ENCODE results near the gene GALNT8. TPM values are rescaled to one million over a fixed set of nuclear protein-coding genes. Genes with fewer than 3 reads are reported as not detected.

The GALNT8 gene
- total RNA-seq, 1 experiment from 2014 or later: not detected

DNA sequence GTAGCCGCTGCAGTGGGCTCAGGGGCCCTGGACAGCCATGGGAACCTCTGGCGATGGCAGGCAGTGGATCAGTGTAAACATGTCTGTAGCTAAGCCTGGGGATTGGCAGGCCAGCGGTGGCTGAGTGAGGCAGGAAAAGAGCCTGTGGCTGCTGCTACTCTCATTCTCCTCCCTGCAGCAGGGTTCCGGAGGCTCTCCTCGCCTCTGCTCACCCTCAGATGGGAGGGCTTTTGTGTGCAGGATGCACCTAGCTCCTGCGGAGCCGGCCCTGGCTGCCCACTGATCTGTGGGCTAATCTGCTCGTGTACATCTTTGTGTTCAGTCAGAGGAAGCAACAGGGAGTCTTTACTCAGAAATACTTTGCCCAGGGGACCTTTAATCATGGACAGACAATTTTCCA is 59.5 kb downstream of the GALNT8 start:
- ATAC-seq (no peak), DNase-seq (ENCODE audit: low read depth, low spot score) (no peak)
- Histone ChIP-seq H3K36me3 (ENCODE audit: control insufficient read depth, insufficient read depth, low read length) (no peaks in the 10 kb centered on the region), H3K27me3 (ENCODE audit: control insufficient read depth, insufficient read depth, low read length) (peaks cover 4% of the 10 kb centered on the region; the same call in 1 of the 2 replicates), H3K9me3 (ENCODE audit: control insufficient read depth, insufficient read depth, low read depth, low read length) (0 out of 2 replicates have a peak, but pooled peaks cover 2% of the 10 kb centered on the region), H3K4me3 (ENCODE audit: low read depth in 2 of 2, low read length in 2 of 2) (no peak overlapping the region), H3K4me1 (ENCODE audit: control insufficient read depth, insufficient read depth, low read length) (no peaks in the 10 kb centered on the region), H3K27ac (ENCODE audit: low read length) (no peak overlapping the region)
- in situ Hi-C loops (cut with HindIII; ENCODE audit: low pct_unique_long_range_greater_than_20kb, low sequenced_read_pairs): no loop called here
- no TSS peak for BruUV-seq (replicated peaks)
- TF ChIP-seq, protein P1, sequence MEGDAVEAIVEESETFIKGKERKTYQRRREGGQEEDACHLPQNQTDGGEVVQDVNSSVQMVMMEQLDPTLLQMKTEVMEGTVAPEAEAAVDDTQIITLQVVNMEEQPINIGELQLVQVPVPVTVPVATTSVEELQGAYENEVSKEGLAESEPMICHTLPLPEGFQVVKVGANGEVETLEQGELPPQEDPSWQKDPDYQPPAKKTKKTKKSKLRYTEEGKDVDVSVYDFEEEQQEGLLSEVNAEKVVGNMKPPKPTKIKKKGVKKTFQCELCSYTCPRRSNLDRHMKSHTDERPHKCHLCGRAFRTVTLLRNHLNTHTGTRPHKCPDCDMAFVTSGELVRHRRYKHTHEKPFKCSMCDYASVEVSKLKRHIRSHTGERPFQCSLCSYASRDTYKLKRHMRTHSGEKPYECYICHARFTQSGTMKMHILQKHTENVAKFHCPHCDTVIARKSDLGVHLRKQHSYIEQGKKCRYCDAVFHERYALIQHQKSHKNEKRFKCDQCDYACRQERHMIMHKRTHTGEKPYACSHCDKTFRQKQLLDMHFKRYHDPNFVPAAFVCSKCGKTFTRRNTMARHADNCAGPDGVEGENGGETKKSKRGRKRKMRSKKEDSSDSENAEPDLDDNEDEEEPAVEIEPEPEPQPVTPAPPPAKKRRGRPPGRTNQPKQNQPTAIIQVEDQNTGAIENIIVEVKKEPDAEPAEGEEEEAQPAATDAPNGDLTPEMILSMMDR (IDR thresholded peaks at IDR 0.05): no peak
- intact Hi-C loops (cut with micrococcal nuclease; ENCODE audit: unreplicated experiment): no loop called here
- ChIA-PET POLR2A (no interaction called here), CTCF (no interaction called here)

DNA sequence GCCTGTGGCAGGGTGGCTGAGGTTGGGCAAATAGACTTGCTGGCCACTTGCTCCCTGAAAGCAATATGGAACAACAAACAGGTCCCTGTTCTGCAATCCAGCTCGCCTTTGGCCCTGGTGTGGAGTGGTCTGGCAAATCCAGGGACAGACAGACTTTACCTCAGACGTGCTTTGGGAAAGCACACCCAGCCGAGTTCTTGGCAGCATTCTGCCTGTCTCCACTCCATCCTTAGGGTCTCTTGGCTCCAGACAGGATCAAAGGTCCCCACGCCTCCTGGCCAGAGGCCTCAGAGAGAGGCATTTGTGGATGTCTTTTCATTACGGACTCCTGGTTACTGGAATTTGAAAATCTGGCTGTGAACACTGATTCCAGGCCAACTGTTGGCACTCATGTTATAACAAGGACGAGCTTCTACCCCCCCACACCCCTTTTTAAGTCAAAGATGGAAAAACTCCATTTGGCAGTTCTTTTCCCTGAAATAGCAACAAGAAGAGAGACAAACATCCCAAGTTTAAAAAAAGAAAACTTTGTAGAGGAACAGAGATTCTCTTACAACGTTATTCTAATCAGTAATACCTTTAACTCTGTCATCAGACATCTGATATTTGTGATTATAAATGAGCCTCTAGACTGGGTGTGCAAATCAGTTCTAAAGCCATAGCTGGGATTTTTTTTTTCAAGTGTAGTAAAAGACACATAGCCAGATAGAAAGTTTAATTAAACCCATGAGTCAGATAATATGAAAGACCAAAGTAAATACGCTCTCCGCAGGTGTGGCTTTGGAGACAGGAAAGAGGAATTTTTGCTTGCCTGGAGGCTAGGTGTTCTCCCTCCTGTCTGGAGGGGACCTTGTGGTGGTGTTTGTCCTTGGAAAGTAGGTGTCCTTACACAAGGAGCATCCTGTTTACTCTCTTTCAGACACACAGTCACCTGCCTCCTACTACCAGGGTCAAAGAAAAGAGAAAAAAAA is 60.7 kb downstream of the GALNT8 start:
- ATAC-seq (no peak), DNase-seq (ENCODE audit: low read depth, low spot score) (no peak)
- no TSS peak for BruUV-seq (replicated peaks)
- TF ChIP-seq TCF7L2 (IDR thresholded peaks at IDR 0.05; ENCODE audit: low read depth, low read length) (no peak), SIN3A (IDR thresholded peaks at IDR 0.05; ENCODE audit: borderline replicate concordance, insufficient read depth, low read depth, low read length) (no peak), POLR2AphosphoS5 (IDR thresholded peaks at IDR 0.05; ENCODE audit: low read depth, low read length) (no peak)
- TF ChIP-seq, protein P2, sequence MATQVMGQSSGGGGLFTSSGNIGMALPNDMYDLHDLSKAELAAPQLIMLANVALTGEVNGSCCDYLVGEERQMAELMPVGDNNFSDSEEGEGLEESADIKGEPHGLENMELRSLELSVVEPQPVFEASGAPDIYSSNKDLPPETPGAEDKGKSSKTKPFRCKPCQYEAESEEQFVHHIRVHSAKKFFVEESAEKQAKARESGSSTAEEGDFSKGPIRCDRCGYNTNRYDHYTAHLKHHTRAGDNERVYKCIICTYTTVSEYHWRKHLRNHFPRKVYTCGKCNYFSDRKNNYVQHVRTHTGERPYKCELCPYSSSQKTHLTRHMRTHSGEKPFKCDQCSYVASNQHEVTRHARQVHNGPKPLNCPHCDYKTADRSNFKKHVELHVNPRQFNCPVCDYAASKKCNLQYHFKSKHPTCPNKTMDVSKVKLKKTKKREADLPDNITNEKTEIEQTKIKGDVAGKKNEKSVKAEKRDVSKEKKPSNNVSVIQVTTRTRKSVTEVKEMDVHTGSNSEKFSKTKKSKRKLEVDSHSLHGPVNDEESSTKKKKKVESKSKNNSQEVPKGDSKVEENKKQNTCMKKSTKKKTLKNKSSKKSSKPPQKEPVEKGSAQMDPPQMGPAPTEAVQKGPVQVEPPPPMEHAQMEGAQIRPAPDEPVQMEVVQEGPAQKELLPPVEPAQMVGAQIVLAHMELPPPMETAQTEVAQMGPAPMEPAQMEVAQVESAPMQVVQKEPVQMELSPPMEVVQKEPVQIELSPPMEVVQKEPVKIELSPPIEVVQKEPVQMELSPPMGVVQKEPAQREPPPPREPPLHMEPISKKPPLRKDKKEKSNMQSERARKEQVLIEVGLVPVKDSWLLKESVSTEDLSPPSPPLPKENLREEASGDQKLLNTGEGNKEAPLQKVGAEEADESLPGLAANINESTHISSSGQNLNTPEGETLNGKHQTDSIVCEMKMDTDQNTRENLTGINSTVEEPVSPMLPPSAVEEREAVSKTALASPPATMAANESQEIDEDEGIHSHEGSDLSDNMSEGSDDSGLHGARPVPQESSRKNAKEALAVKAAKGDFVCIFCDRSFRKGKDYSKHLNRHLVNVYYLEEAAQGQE (IDR thresholded peaks at IDR 0.05; ENCODE audit: insufficient read depth in 1 of 2, low read depth in 2 of 2, low read length in 1 of 2): no peak
- TF ChIP-seq, protein P1 (IDR thresholded peaks at IDR 0.05): no peak
- H3K4me1 ChIP-seq (ENCODE audit: control insufficient read depth, insufficient read depth, low read length): no peaks in the 10 kb centered on the region
- H3K4me3 ChIP-seq (ENCODE audit: low read depth in 2 of 2, low read length in 2 of 2): no peak overlapping the region
- CTCF ChIA-PET: no interaction called here
- H3K27me3 ChIP-seq (ENCODE audit: control insufficient read depth, insufficient read depth, low read length): no peaks in the 10 kb centered on the region
- in situ Hi-C loops (cut with HindIII; ENCODE audit: low pct_unique_long_range_greater_than_20kb, low sequenced_read_pairs): no loop called here
- no peak overlapping the region for H3K27ac ChIP-seq (ENCODE audit: low read length)
- H3K36me3 ChIP-seq (ENCODE audit: control insufficient read depth, insufficient read depth, low read length): no peaks in the 10 kb centered on the region
- H3K9me3 ChIP-seq (ENCODE audit: control insufficient read depth, insufficient read depth, low read depth, low read length): 0 out of 2 replicates have a peak, but pooled peaks cover 2% of the 10 kb centered on the region
- intact Hi-C loops (cut with micrococcal nuclease; ENCODE audit: unreplicated experiment): no loop called here
- POLR2A ChIA-PET: no interaction called here
